Left hindlimb (tissue), 1 donor: ENCODE data around the gene CDV3.
A peak's percentile ranks its signal among the peaks of the same experiment; 100 is the strongest.

ENCODE experiments used
- DNase-seq: peaks from one replicate; pipeline ENCODE4 v3.0.0-alpha.2; 2018

CDV3 gene

DNA sequence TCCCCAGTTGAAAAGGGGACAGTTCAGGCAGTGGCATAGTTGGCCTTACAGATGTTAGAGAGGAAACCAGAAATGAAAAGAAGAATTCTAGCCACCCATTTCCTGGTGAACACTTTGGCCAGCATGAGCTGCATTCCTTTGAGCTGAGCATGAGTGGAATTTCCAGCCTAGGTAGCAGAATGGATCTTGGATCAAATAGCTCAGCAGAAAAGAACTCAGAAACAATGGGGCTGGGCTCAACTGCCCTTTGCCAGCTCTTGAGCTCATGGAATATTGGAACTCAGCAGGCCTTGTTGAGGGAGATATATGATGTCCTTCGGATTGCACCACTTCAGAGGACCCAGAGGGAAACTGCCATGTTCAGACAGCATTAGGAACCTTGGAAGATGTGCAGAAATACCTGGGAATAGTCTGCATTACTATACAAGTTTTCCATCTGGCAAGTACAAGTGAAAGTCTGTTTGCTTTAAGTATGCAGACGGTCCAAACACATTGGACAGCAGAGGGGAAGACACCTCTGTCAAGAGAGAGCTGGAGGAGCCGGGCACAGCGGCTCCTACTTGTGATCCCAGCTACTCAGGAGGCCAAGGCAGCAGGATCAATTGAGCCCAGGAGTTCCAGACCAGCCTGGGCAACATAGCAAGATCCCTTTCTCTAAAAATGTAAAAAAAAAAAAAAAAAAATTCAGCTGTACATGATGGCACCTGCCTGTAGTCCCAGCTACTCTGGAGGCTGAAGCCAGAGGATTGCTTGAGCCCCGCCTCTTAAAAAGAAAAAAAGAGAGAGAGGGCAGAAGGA lies 3.1 kb upstream of the CDV3 start:
- DNase-seq = peak; percentile 72

DNA sequence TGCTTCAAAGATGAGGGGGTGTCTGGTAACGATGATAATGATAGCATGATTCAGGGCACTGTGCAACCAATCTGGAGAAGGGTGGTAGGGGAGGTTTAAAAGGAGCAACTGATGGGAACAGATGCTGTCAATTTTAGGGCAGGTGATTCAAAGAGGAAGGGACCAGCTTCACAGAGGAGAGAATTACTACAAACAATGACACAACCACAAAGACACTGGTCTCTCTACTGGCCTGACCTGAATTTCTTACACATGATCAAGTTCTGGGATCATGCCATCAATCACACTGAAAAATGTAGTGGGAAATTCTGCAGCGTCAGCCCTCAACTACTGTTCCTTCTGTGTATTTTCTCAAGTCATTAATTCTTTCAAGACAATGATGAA lies 2.6 kb upstream of the CDV3 start:
- DNase-seq = no peak

GRCh38 chr3:133572158-133573053 lies 1.1 kb upstream of the CDV3 start:
- DNase-seq = no peak

DNA sequence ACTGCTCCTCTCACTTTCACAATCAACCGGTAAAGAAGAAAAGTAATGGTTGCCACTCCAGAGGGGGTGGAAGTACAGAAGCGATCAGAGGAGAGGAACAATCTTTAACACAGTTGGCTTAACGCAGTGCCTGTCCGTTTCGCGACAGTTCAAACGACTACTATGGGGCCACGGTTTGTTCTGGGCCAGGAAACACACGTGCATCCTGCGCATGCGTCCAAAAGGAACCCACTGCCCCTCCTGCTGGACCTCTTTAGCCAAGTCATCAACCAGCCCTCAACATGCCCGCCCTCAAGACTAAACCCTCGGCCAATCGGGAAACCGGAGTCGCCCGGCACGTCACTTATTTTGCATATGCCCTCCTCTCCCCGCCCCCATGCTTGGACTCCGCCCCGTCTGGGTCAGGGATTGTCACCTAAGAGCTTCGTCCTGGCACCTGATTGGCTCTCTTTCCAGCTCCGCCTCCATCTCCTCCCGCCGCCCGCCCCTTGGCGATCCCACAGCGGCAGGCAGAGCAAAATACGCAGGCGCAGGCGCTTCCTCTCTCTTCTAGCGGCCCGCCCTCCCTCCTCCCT lies 345 bp upstream of the CDV3 start:
- peak; percentile 100 for DNase-seq

DNA sequence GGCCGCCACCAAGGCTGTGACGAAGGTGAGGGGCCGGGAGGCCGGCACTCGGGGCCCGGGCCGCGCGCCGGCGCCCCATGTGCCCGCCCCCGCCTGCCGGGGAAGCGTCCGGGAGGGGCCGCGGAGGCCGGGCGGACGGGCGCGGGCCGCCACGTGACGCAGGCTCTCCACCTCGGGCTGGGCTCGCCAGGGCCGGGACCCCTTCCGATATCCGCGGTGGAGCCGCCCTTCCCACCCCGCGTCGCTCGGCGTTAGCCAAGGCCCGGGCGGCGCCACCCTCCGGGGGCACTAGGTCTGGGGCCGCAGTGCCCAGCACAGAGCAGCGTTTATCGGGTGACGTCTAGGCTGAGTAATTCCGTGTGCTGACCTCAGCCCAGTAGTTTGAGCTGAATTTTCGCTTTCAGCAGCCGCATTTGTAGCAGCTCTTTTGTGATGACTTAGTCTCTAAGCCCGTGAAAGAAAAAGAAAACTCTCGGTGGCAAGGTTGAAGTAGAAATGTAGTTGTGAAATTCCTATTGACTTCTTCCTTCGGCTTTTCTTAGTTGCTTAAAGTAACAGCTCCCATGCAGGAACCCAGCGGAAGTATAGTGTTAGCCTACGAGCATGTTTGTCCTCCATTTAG lies 885 bp downstream of the CDV3 start:
- DNase-seq = peak; percentile 77

DNA sequence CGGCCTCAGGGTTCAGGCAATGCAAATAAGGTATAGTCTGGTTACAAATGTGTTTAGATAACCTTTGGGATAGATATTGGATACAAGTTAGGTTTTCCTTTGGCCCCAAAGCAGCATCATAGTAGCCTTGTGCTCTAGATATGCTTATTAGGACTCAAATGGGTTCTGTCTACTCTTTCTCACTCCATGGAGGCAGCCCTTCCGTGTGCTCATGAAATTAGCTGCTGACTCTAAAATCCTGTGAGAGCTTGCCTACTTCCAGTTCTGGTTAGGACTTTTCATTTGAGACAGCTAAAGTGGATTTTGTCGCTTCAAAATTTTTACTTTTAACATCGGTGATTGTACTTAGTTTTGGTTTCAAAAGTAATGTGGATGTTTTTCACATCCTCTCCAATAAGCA lies 1.6 kb downstream of the CDV3 start:
- no peak for DNase-seq

GRCh38 chr3:133576169-133576568 lies 2.7 kb downstream of the CDV3 start:
- no peak for DNase-seq

GRCh38 chr3:133578548-133579191 lies 5.2 kb downstream of the CDV3 start:
- no peak for DNase-seq

- no peak for DNase-seq
Observed at GRCh38 chr3:133583396-133583795, 9.9 kb downstream of the CDV3 start.

DNA sequence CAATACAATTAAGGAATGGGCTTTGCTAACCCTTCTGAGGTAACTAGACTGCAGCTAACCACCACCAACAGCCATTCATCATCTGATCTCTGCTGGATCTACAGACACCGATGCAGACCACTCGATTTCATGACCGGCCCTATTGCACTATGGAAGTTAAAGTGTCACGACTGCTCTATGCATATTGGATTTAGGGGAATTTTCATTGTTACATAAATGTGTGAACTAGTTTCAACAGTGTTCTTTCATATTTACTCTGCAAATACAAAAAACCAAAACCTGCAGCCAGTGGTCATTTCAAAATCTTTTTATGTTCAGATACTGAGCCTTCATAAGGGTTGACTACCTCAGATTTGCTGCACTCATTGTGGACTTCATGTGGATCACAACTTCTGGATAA lies 14.5 kb downstream of the CDV3 start:
- no peak for DNase-seq

DNA sequence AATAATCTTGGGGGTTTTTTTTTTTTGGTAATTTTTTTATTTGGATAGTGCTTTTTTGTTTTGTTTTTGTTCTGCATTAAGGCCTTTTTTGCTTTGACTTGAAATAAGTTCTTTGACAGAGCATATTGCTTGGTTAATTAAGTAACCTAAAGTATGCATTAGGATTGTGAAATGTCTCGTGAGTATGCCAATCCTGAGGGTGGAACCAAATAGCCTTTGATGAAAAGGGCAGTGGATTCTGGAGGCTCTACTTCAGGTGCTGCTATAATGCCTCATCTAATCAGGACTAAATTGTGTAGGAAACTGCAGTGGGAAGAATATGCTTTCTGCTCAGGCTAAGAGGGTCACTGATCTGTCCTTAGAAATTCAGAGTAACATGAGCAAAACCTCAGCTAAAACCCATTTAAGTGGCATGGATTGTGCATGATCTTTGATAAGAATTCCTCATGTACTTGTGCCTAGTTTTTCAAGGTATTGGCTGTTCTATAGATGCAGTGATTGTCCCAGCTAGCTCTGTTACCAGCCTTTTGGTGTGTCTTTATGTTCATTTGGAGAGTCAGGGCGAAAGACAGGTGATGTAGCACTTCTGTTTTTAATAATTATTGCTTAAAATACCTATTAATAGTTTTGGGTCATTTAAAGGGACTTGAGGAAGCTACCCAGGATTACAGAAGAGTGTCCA lies 15.4 kb downstream of the CDV3 start:
- DNase-seq = no peak

- DNase-seq = no peak
Observed at GRCh38 chr3:133589503-133589902, 16.0 kb downstream of the CDV3 start.

- DNase-seq = no peak
Observed at GRCh38 chr3:133591271-133591742, 17.8 kb downstream of the CDV3 start.

GRCh38 chr3:133592843-133593242 lies 19.4 kb downstream of the CDV3 start:
- DNase-seq = no peak

GRCh38 chr3:133593243-133593642 lies 19.8 kb downstream of the CDV3 start:
- DNase-seq = no peak

DNA sequence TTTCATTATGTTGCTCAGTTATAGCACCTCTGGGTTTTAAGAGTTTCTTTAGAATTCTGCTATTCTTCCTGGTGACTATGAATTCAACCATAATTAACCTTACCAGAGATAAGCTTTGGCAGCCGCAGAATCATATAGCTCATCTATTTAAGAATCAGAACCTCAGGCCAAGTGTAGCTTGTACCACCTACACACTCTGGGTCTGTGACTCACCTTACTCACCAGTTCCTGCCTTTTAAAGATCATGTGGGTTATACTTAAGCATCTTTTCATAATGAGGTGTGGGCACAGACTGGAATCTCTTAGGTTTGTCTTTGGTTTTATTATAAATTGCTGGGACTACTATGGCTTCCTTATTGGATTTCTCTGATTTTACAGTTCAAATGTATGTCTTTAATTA lies 21.9 kb downstream of the CDV3 start:
- no peak for DNase-seq

GRCh38 chr3:133598405-133598804 lies 24.9 kb downstream of the CDV3 start:
- no peak for DNase-seq

- DNase-seq = no peak
Observed at GRCh38 chr3:133599280-133599679, 25.8 kb downstream of the CDV3 start.

DNA sequence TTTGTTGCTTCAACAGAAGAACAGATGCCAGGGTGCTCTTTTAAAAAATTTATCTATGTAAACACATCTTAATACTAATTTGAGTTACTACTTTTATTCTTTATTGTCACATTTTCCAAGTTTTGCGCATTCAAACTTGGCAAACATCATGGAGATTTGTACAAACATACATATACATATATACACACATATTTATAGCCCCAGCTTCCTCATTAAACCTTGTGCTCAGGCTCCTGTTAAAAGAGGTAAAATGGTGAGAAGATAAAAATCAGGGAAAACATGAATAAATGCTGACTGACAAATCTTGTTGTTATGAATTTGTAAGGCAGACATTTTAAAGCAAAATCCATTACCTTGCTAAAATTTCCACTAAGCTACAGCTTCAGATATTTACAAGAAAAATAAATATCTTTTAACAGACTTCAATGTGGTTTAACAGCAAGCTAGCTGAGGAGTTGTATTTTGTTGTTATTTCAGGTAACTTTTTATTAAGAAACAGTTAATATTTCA lies 27.1 kb downstream of the CDV3 start:
- no peak for DNase-seq

DNA sequence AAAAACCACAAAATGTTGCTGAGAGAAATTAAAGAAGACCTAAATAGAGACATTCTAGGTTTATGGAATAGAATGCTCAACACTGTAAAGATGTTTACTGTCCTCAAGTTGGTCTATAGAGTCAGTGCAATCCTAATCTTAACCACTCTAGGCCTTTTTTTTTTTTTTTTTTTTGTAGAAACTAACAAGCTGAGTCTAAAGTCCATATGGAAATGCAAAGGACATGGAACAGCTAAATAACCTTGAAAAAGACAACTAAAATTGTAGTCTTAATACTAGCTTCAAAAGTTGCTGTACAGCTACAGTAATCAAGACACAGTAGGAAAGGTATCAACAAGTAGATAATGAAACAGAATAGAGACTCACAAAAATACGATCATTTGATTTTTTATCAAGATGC lies 32.9 kb downstream of the CDV3 start:
- DNase-seq = no peak

GRCh38 chr3:133606902-133607301 lies 33.4 kb downstream of the CDV3 start:
- no peak for DNase-seq

DNA sequence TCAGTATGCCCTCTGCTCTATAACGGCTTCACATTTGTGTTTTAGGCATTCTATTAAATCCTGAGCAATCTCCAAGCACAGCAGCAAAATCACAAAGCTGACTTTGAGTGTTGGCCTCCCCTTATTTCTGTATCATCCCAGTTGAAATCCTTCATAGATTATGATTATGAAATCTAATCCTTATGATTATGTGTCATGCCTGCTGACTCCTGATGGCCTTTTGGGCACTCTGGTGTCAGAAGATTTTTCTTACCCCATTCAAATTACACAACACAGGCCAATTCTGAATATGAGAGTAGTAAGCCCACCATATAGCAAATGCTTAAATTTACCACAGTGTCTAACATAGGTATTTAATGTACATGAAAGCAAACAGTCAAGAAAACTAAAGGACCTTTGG lies 34.3 kb downstream of the CDV3 start:
- no peak for DNase-seq
